ENCODE data around the gene NFATC2.
A peak's percentile ranks its signal among the peaks of the same experiment; 100 is the strongest.

Gene NFATC2

GRCh38 chr20:51495921-51496545 is 46.5 kb downstream of the NFATC2 start:
- no peak for TF ChIP-seq CTCF (IDR thresholded peaks at IDR 0.05; ENCODE audit: low read length, missing control alignments)
- no peak for DNase-seq (ENCODE audit: low read depth)
- H3K4me3 ChIP-seq (replicated peaks; ENCODE audit: low read depth, low read length) = no peak overlapping the region

GRCh38 chr20:51495291-51495690 is 47.2 kb downstream of the NFATC2 start:
- no peak overlapping the region for H3K4me3 ChIP-seq (replicated peaks; ENCODE audit: low read depth, low read length)
- TF ChIP-seq CTCF (IDR thresholded peaks at IDR 0.05; ENCODE audit: low read length, missing control alignments) = no peak
- DNase-seq (ENCODE audit: low read depth) = no peak

GRCh38 chr20:51494241-51495110 is 48.0 kb downstream of the NFATC2 start:
- no peak overlapping the region for H3K4me3 ChIP-seq (replicated peaks; ENCODE audit: low read depth, low read length)
- no peak for TF ChIP-seq CTCF (IDR thresholded peaks at IDR 0.05; ENCODE audit: low read length, missing control alignments)
- DNase-seq (ENCODE audit: low read depth) = no peak

GRCh38 chr20:51493346-51493791 is 49.1 kb downstream of the NFATC2 start:
- no peak for DNase-seq (ENCODE audit: low read depth)
- TF ChIP-seq CTCF (IDR thresholded peaks at IDR 0.05; ENCODE audit: low read length, missing control alignments) = no peak
- no peak overlapping the region for H3K4me3 ChIP-seq (replicated peaks; ENCODE audit: low read depth, low read length)

- peak overlapping the region; percentile 21 for H3K4me3 ChIP-seq (replicated peaks; ENCODE audit: low read depth, low read length)
- no peak for TF ChIP-seq CTCF (IDR thresholded peaks at IDR 0.05; ENCODE audit: low read length, missing control alignments)
- DNase-seq (ENCODE audit: low read depth) = peak; percentile 66
These were observed 50.1 kb downstream of the NFATC2 start for GRCh38 chr20:51492167-51493092.

GRCh38 chr20:51491393-51491792 is 51.1 kb downstream of the NFATC2 start:
- no peak for DNase-seq (ENCODE audit: low read depth)
- TF ChIP-seq CTCF (IDR thresholded peaks at IDR 0.05; ENCODE audit: low read length, missing control alignments) = no peak

More at GRCh38 chr20:51491393-51491792, 51.1 kb downstream of the NFATC2 start:
- no peak overlapping the region for H3K4me3 ChIP-seq (replicated peaks; ENCODE audit: low read depth, low read length)
